ENCODE data around the gene IGFN1.

Gene IGFN1

DNA sequence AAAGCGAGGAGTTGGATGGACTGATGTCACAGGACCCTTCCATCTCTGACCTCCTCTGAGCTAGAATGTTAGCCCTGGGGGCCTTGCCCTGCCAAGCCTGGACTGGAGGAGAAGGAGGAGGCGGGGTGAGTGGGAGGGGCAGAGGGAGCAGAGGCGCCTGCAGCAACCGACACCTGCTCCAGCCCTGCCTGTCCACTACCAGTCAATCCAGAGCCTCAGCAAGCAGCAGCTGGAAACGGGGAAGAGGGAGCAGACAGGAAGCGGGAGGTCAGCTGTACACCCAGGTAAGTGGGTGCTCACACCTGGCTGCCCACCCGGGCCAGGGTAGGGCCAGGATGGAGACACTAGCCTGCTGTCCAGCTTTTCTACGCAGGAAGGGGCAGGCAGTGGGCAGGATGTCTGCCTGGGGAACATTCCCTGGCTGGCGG, at the start of gene IGFN1:
TSS of gene IGFN1 (plus strand) at position 201 of the 428 bp plus-strand sequence. CDS start 2,470 bp downstream, outside the sequence.
- peak; percentile 22 for DNase-seq (ENCODE audit: low read depth)
- H3K4me3 ChIP-seq (ENCODE audit: low read length): no peak within 1 kb of the TSS
- TF ChIP-seq, protein P1, sequence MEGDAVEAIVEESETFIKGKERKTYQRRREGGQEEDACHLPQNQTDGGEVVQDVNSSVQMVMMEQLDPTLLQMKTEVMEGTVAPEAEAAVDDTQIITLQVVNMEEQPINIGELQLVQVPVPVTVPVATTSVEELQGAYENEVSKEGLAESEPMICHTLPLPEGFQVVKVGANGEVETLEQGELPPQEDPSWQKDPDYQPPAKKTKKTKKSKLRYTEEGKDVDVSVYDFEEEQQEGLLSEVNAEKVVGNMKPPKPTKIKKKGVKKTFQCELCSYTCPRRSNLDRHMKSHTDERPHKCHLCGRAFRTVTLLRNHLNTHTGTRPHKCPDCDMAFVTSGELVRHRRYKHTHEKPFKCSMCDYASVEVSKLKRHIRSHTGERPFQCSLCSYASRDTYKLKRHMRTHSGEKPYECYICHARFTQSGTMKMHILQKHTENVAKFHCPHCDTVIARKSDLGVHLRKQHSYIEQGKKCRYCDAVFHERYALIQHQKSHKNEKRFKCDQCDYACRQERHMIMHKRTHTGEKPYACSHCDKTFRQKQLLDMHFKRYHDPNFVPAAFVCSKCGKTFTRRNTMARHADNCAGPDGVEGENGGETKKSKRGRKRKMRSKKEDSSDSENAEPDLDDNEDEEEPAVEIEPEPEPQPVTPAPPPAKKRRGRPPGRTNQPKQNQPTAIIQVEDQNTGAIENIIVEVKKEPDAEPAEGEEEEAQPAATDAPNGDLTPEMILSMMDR (IDR thresholded peaks at IDR 0.05; ENCODE audit: insufficient read depth, low read depth, low read length, missing control alignments): no peak

DNA sequence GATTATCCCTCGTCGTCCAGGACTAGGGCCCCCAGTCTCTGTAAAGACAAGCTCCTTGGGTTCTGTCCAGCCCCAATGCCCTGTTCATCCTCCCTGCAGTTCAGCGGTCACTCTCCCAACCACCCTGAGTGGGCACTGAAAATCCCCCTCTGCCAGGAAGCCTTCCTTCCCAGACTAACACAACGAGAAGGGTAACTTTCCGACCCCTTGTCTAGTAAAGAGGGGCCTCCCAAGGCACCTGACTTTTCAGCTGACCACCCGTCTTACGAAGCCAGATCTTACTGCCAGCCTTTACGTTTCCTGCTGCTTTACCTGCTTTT, 49.7 kb upstream of the IGFN1 start:
- TF ChIP-seq, protein P1 (IDR thresholded peaks at IDR 0.05; ENCODE audit: insufficient read depth, low read depth, low read length, missing control alignments): no peak
- no peak overlapping the region for H3K4me3 ChIP-seq (ENCODE audit: low read length)
- no peak for DNase-seq (ENCODE audit: low read depth)

DNA sequence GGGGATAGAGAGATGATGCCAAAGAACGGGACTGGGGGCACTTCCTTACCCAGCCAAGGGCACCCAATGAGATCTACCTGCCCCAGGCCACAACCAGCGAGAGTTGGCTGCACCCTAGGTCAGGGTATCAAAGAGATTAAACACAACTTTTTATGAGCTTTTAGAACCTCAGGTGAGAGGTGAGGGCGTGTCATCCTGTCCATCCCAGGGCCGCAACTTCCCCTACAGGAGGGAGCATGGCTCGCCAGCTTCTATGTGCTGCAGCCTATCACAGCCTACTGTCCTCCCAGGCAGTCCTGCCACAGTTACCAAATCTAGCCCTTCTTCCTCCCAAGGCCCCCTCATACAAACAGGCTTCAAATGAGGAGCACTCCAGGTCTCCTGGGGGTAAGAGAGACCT, 49.2 kb upstream of the IGFN1 start:
- TF ChIP-seq, protein P1 (IDR thresholded peaks at IDR 0.05; ENCODE audit: insufficient read depth, low read depth, low read length, missing control alignments): no peak
- no peak for DNase-seq (ENCODE audit: low read depth)
- no peak overlapping the region for H3K4me3 ChIP-seq (ENCODE audit: low read length)

DNA sequence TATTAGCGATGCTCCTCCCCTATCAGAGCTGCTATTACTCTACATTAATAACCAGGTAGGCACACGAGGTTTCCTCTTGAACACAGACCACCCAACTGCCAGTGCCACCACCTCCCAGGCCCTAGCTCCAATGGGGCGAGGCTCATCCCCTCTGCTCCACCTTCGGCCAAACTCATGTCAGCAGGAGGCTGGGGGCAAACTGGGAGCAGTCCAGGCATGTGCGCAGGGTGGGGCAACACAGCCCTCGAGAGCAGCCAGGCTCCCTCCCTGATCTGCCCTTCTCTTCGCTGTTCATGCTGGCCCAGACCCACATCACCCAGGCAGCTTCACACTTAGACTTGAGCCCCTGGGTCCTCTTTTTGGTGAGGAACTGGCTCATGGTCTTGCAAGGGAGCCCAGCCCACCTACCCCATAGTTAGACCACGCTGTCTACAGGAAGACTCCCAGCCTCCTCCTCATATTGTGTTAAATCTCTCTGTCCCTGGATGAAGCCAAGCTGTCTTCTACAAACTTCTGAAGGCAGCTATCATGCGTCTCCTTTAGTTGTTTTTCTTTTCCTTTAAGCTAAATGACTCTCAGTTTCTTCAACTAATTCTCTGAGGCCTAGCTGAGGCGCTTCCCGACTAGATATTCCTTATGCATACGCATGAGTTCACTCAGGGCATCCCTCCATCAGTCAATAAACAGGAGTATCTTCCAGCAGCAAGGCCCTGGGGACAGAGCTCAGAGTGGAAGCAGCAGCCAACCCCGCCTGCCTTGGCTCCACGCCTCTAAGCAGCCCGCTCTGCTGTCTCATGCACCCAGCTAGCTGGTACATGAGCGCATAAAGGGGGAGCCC, 48.4 kb upstream of the IGFN1 start:
- no peak for DNase-seq (ENCODE audit: low read depth)
- no peak overlapping the region for H3K4me3 ChIP-seq (ENCODE audit: low read length)
- TF ChIP-seq, protein P1 (IDR thresholded peaks at IDR 0.05; ENCODE audit: insufficient read depth, low read depth, low read length, missing control alignments): no peak

DNA sequence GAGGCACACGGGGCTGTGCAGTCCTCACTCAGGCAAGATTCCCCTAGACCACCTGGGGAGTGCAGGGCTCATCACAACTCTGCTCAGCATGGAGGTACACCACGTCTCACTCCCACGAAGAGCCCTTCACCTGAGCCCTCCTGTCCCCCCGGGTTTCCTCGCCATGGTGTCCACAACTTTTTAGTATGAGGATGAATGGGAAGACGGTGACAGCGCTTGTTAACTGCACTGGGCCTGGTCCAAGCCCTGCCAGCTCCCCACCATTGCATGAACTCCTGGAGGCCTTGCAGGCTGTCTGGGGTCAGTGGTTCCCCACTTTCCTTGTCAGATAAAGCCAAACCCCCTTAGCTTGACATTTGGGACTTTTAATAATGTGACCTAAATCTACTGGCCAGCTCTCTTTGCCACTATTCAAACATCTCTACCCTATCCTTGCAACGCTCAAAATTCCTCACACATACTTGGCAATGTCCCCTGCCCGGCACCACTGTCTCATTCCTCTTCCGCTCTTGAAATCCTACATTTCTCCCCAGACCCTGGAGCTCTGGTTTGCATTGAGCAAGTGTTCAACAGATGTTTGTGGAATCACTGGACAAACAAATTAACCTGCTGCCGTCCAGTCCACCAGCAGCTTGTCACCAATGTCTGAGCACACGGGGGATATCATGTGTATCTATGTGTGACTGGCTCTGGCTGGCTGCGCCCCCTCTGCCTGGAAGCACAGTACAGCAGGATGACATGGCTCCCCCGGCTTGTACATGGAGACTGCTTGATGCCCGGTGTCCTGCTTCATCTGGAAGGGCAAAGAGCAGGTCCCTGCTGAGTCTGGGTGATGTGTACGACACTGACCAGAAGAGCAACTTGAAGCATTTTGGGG, 47.5 kb upstream of the IGFN1 start:
- H3K4me3 ChIP-seq (ENCODE audit: low read length): no peak overlapping the region
- TF ChIP-seq, protein P1 (IDR thresholded peaks at IDR 0.05; ENCODE audit: insufficient read depth, low read depth, low read length, missing control alignments): no peak
- DNase-seq (ENCODE audit: low read depth): no peak

DNA sequence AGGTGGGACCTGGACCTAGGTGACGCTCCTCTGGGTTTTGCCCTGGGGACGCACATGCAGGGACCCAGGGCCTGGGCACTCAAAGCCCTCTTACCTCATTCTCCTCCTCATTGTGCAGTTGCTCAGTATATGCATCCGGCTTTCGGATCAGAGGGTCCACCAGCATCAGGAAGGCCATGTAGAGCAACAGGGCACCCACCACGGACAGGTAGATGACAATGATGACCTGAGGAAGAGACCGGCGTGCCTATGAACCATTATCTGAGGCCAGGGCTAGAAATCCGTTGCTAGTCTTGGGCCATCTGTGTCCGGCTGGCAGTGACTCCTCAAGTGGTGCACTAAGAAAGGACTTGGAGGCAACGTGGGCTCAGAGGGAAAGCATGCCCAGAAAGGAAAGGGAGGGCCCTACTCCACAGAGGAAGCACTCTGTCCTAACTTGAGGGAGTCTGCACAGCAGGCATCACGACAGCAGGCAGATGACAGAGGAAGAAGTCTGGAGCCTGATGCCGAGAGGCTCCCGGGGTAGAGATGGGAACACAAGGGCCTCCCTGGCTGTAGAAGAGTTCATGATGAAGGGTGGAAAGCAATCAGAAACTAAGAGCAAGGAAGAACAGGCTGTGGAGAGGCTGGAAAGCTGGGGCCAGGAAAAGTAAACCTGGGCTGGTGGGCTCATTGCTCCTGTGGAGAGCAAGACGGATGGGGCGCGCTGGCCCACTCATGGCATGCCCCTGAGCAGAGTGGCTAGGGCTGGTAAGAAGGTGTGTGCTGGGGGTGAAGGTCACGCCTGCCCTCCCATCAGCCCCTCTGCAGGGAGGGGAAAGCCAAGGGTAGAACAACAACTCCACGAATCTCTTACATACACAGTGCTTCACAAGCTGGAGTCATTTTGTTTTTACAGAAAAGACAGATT, 46.6 kb upstream of the IGFN1 start:
- TF ChIP-seq, protein P1 (IDR thresholded peaks at IDR 0.05; ENCODE audit: insufficient read depth, low read depth, low read length, missing control alignments): no peak
- H3K4me3 ChIP-seq (ENCODE audit: low read length): no peak overlapping the region
- DNase-seq (ENCODE audit: low read depth): no peak
